GM19328 (cell line): ENCODE data around the gene UNC5A.

Experiments
- ATAC-seq: cut with Tn5 transposase; IDR thresholded peaks from one replicate; pipeline ENCODE4 v1.9.1; 2021; ENCODE audit warnings: mild to moderate bottlenecking, moderate library complexity; ENCODE audit not compliant: unreplicated experiment

The UNC5A gene

GRCh38 chr5:176916337-176916736 is 106.0 kb downstream of the UNC5A start:
- ATAC-seq, result no peak

DNA sequence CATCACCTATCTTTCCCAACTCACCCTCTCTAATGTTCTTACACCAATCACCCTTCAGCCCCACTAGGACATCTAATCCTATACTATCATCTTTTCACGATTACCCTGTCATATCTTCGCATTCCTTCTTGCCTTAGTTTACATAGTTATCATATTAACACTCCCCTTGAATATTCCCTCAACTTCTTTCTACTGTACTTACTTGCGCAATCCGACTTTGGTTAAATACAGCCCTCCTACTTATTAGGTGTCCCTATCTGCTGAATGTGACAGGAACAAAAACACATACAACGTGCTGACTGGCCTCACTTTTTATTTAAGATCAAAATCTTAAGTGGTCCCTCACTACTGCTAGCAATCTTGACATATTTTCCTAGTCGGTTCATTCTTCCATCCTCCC is 108.3 kb downstream of the UNC5A start:
- no peak for ATAC-seq

DNA sequence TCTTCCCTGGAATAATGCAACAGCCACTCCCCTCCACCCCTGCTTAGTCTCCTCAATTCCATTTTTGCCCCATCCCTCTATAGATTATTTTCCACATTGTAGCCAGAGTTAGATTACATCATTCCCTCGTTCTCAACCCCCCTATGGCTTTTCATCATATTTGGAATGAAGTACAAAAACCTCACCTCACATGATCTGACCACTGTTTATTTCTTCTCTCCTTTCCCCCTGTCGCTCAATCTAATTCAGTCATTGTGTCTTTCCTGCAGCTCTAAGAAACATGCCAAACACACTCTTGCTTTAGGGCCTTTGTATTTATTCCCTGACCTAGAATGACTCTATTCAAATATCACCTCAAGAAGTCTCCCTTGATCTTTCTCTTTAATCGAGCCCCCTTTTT is 111.4 kb downstream of the UNC5A start:
- ATAC-seq, result no peak

DNA sequence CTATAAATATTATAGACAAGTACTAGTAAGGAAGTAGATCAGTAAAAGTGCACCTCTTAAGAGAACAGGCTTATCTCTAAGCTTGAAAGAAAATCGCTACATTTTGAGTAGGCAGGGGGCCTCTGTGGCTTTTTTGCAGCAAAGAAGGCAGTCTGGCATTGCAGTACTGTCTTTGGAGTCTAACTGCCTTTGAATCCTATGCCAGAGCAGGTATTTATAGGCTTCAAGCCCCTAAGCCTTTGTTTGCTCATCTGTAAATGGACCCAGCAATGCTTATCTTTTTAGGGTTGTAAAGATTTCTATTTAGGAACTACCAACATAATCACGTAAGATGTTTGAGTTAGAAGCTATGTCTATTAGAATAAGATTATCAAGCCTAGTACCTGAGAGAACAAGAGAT is 112.5 kb downstream of the UNC5A start:
- no peak for ATAC-seq

DNA sequence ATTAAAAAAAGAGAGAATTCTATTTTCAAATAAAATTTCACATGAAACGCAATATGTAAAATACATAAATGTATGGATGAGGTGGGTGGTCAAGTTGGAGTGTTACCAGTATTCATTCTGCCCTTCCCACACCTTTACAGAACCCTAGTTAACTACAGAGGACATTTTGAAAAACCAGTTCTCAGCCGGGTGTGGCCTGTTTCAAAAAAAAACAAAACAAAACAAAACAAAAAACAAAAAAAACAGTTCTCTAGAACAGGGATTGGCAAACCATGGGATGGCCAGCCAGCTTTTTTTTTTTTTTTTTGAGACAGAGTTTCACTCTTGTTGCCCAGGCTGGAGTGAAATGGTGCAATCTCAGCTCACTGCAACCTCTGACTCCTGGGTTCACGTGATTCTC is 117.2 kb downstream of the UNC5A start:
- ATAC-seq, result no peak

GRCh38 chr5:176929654-176930053 is 119.3 kb downstream of the UNC5A start:
- ATAC-seq, result no peak
